ENCODE measurements around the gene DAP3. TPM values are rescaled to one million over a fixed set of nuclear protein-coding genes. Genes with fewer than 3 reads are reported as not detected.
A peak's percentile ranks its signal among the peaks of the same experiment; 100 is the strongest.
"Not testable (repeated sequence)": the region's sequence is repeated elsewhere in the genome, so short reads cannot be mapped to it uniquely, and the experiment has no call there.

DAP3 gene
- total and polyA plus RNA-seq, 2 of the 13 experiments (the other 11 are each of a cell fraction or from before 2014, with no cell fraction given) = 129 to 133 TPM

DNA sequence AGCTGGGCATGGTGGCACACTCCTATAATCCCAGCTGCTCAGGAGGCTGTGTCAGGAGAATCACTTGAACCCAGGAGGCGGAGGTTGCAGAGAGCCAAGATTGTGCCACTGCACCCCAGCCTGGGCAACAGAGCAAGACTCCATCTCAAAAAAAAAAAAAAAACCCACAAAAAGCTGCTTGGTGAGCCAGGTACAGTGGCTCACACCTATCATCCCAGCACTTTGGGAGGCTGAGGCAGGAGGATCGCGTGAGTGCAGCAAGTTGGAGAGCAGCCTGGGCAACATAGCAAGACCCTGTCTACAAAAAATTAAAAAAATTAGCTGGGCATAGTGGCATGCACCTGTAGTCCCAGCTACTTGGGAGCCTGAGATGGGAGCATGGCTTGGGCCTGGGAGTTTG, 26.2 kb downstream of the DAP3 start:
- intact Hi-C loops (cut with micrococcal nuclease; ENCODE audit: unreplicated experiment); ATAC-seq; H3K79me2 ChIP-seq (ENCODE audit: insufficient read depth, low read length); CTCF ChIA-PET (ENCODE audit: low intra/inter-chr PET ratio, low total read pairs); FAIRE-seq; H3K9ac ChIP-seq (ENCODE audit: insufficient read depth, low read depth, low read length); H3K27ac ChIP-seq (ENCODE audit: extremely low read length, insufficient read depth, low read length); in situ Hi-C loops (cut with HindIII; ENCODE audit: extremely low pct_ligation_motif_present, low pct_unique_long_range_greater_than_20kb); H4K20me1 ChIP-seq (ENCODE audit: insufficient read depth, low read length); H3K9me3 ChIP-seq (ENCODE audit: low read length); H3K4me1 ChIP-seq (ENCODE audit: insufficient read depth, low read length); H3K27me3 ChIP-seq (ENCODE audit: control insufficient read depth in 1 of 2, insufficient read depth in 2 of 2, low read length in 2 of 2); H2AFZ ChIP-seq (ENCODE audit: low read length); H3K4me2 ChIP-seq (ENCODE audit: low read depth, low read length); H3K4me3 ChIP-seq (replicated peaks in 1 of 3; ENCODE audit: insufficient read depth in 1 of 3, low read depth in 2 of 3, low read length in 3 of 3); POLR2A ChIA-PET; BruUV-seq (replicated peaks); DNase-seq (ENCODE audit: low spot score): not testable (repeated sequence)
- TF ChIP-seq ZNF121 (CRISPR knock-in tag; IDR thresholded peaks at IDR 0.05) = 0 out of 2 replicates have a peak, but pooled peaks have one; percentile 31
- WGBS (ENCODE audit: low lambda C conversion rate) = 98% methylated on average over 3 of the region's 3 CpGs
- H3K36me3 ChIP-seq (replicated peaks in 1 of 2; ENCODE audit: control insufficient read depth in 1 of 2, insufficient read depth in 2 of 2, low read length in 2 of 2) = peaks cover 3 to 42% of the 10 kb centered on the region in 2 experiments; a peak in 4 of 5 replicates

DNA sequence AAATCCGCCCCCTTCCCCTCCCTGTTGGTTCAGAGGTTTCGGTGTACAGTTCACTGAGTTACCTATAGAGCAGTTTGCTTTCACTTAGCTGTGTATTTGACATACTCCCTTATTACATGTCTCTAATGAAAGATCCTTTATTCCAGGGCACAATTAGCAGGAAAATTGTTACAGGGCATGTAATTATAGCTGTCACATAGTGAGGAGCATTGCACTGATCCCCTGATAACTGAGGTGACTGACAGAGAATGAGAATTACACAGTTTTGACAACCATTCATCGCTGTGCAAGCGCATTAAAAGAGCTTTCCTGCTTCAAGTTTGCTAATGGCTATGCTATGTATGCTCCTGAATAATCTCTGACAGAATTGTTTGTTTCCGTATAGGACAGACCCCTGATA, 26.9 kb downstream of the DAP3 start:
- H3K36me3 ChIP-seq (replicated peaks in 1 of 2; ENCODE audit: control insufficient read depth in 1 of 2, insufficient read depth in 2 of 2, low read length in 2 of 2) = peaks cover 3 to 42% of the 10 kb centered on the region in 2 experiments; a peak in 4 of 5 replicates
- DNase-seq (ENCODE audit: low spot score) (no peak), FAIRE-seq (no peak), ATAC-seq (no peak)
- in situ Hi-C loops (cut with HindIII; ENCODE audit: extremely low pct_ligation_motif_present, low pct_unique_long_range_greater_than_20kb) (no loop called here), intact Hi-C loops (cut with micrococcal nuclease; ENCODE audit: unreplicated experiment) (no loop called here)
- no peak overlapping the region for H2AFZ ChIP-seq (ENCODE audit: low read length)
- WGBS (ENCODE audit: low lambda C conversion rate) = 97% methylated on average over 5 of the region's 5 CpGs
- no TSS peak for BruUV-seq (replicated peaks)
- no peaks in the 10 kb centered on the region for H4K20me1 ChIP-seq (ENCODE audit: insufficient read depth, low read length)
- no peaks in the 10 kb centered on the region for H3K79me2 ChIP-seq (ENCODE audit: insufficient read depth, low read length)
- H3K27ac ChIP-seq (ENCODE audit: extremely low read length, insufficient read depth, low read length) = no peak overlapping the region
- no peaks in the 10 kb centered on the region for H3K27me3 ChIP-seq (ENCODE audit: control insufficient read depth in 1 of 2, insufficient read depth in 2 of 2, low read length in 2 of 2)
- no peaks in the 10 kb centered on the region for H3K9me3 ChIP-seq (ENCODE audit: low read length)
- no peak overlapping the region for H3K4me3 ChIP-seq (replicated peaks in 1 of 3; ENCODE audit: insufficient read depth in 1 of 3, low read depth in 2 of 3, low read length in 3 of 3)
- H3K4me2 ChIP-seq (ENCODE audit: low read depth, low read length) = no peak overlapping the region
- peaks cover 9% of the 10 kb centered on the region for H3K4me1 ChIP-seq (ENCODE audit: insufficient read depth, low read length)
- no peak overlapping the region for H3K9ac ChIP-seq (ENCODE audit: insufficient read depth, low read depth, low read length)
- ChIA-PET CTCF (ENCODE audit: low intra/inter-chr PET ratio, low total read pairs) (no interaction called here), POLR2A (no interaction called here)
- TF ChIP-seq EEA1 (CRISPR knock-in tag; IDR thresholded peaks at IDR 0.05; ENCODE audit: borderline replicate concordance) (no peak), SUZ12 (IDR thresholded peaks at IDR 0.05; ENCODE audit: low read depth, low read length) (no peak)
- TF ChIP-seq, protein P1, sequence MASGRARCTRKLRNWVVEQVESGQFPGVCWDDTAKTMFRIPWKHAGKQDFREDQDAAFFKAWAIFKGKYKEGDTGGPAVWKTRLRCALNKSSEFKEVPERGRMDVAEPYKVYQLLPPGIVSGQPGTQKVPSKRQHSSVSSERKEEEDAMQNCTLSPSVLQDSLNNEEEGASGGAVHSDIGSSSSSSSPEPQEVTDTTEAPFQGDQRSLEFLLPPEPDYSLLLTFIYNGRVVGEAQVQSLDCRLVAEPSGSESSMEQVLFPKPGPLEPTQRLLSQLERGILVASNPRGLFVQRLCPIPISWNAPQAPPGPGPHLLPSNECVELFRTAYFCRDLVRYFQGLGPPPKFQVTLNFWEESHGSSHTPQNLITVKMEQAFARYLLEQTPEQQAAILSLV (CRISPR knock-in tag; IDR thresholded peaks at IDR 0.05; ENCODE audit: borderline replicate concordance) = no peak
- TF ChIP-seq, protein P2, sequence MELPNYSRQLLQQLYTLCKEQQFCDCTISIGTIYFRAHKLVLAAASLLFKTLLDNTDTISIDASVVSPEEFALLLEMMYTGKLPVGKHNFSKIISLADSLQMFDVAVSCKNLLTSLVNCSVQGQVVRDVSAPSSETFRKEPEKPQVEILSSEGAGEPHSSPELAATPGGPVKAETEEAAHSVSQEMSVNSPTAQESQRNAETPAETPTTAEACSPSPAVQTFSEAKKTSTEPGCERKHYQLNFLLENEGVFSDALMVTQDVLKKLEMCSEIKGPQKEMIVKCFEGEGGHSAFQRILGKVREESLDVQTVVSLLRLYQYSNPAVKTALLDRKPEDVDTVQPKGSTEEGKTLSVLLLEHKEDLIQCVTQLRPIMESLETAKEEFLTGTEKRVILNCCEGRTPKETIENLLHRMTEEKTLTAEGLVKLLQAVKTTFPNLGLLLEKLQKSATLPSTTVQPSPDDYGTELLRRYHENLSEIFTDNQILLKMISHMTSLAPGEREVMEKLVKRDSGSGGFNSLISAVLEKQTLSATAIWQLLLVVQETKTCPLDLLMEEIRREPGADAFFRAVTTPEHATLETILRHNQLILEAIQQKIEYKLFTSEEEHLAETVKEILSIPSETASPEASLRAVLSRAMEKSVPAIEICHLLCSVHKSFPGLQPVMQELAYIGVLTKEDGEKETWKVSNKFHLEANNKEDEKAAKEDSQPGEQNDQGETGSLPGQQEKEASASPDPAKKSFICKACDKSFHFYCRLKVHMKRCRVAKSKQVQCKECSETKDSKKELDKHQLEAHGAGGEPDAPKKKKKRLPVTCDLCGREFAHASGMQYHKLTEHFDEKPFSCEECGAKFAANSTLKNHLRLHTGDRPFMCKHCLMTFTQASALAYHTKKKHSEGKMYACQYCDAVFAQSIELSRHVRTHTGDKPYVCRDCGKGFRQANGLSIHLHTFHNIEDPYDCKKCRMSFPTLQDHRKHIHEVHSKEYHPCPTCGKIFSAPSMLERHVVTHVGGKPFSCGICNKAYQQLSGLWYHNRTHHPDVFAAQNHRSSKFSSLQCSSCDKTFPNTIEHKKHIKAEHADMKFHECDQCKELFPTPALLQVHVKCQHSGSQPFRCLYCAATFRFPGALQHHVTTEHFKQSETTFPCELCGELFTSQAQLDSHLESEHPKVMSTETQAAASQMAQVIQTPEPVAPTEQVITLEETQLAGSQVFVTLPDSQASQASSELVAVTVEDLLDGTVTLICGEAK (IDR thresholded peaks at IDR 0.05) = no peak
- TF ChIP-seq, protein P2 (CRISPR knock-in tag; IDR thresholded peaks at IDR 0.05) = no peak
- TF ChIP-seq, protein P3, sequence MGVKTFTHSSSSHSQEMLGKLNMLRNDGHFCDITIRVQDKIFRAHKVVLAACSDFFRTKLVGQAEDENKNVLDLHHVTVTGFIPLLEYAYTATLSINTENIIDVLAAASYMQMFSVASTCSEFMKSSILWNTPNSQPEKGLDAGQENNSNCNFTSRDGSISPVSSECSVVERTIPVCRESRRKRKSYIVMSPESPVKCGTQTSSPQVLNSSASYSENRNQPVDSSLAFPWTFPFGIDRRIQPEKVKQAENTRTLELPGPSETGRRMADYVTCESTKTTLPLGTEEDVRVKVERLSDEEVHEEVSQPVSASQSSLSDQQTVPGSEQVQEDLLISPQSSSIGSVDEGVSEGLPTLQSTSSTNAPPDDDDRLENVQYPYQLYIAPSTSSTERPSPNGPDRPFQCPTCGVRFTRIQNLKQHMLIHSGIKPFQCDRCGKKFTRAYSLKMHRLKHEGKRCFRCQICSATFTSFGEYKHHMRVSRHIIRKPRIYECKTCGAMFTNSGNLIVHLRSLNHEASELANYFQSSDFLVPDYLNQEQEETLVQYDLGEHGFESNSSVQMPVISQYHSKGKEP (CRISPR knock-in tag; IDR thresholded peaks at IDR 0.05) = no peak
